Measurements from ENCODE around the gene AHNAK.

Gene AHNAK

DNA sequence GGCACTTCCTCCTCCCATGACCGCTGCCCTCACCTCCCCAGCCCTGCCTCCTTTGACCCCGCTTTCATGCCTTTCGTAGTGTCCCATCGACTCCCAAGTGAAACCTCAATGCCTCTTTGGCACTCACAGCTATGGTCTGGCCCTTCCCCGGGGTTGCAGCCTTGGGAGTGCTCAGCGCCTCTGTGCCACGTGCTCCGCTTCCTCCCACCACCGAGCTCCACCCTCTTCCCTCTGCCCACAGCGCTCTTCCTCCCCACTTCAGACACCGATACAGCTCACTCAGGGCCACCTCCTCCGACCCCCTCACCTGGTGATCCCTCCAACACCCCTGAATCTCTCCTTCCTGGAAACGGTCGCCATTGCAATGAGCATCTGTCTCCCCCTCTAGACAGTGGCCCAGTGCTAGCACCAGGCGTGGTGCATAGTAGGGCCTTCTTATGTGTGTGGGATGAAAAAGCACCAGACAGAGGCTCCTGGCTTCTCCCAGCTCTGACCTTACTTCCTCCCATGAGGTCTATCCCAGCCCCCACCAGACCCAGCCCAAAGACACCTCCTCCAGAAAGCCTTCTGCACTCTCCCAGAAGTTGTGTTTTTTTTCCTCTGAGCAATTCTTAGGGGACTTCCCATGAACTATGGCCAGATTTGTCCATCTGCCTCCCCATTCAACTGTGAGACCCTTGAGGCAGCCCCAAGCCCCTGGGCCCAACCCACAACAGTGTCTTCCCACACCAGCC, 144.2 kb downstream of the AHNAK start:
- DNase-seq = peak; percentile 59

DNA sequence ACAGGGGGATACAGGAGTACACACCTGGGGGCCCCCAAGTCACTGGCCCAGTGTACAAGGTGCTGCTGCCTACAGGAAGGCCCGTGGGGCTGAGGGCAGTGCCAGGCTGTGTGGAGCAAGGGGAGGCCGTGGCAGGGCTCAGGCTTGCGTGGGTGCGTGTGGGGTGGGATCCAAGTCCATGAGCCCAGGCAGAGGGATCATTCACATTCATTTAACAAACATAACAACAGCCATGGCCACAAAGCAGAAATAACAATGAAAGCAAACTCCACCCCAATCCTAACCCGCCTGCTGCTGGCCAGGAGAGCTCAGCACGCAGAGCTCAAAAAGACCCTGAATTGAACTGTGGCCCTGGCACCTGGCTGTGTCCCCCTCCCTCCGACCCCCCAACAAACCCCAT, 144.8 kb downstream of the AHNAK start:
- DNase-seq = no peak

GRCh38 chr11:62401356-62401755, 145.2 kb downstream of the AHNAK start:
- DNase-seq = no peak

DNA sequence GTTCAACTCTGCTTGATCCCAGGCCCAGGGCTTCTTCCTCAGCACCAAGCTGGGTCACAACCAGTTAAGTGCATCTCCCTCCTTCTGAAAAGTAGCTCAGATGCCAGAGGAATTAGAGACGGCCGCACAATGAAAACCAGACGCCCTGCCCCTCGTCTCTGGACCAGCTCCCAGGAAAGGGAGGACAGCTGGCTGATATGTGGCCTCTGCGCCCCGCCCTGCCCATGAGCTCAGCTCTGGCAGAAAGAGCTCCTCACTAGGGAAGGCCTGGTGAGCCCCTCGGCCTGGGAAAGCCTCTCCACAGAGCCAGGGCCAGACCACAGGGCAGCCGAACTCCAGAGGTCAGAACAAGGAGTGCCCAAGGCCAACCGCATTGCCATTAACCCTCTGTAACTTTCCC, 145.8 kb downstream of the AHNAK start:
- no peak for DNase-seq

GRCh38 chr11:62400281-62400680, 146.3 kb downstream of the AHNAK start:
- no peak for DNase-seq

DNA sequence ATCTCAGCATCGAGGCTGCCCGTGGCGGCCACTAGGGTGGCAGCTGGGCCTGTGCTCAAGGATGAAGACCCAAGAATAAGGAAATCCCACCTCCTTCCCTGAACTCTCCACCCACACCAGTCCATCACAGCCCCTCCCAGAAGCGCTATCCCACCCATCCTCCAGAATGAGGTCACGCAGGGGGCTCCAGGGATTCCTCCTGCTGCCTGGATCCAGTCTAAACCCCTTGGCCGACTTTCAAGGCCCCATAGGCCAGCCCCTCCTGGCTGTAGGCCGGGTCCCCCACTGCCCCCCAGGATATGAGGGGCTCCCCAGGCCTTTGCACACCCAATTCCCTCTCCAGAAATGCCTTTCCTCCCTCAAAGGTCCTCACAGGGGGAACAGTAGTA, 146.7 kb downstream of the AHNAK start:
- no peak for DNase-seq

GRCh38 chr11:62399172-62399877, 147.3 kb downstream of the AHNAK start:
- DNase-seq = no peak

DNA sequence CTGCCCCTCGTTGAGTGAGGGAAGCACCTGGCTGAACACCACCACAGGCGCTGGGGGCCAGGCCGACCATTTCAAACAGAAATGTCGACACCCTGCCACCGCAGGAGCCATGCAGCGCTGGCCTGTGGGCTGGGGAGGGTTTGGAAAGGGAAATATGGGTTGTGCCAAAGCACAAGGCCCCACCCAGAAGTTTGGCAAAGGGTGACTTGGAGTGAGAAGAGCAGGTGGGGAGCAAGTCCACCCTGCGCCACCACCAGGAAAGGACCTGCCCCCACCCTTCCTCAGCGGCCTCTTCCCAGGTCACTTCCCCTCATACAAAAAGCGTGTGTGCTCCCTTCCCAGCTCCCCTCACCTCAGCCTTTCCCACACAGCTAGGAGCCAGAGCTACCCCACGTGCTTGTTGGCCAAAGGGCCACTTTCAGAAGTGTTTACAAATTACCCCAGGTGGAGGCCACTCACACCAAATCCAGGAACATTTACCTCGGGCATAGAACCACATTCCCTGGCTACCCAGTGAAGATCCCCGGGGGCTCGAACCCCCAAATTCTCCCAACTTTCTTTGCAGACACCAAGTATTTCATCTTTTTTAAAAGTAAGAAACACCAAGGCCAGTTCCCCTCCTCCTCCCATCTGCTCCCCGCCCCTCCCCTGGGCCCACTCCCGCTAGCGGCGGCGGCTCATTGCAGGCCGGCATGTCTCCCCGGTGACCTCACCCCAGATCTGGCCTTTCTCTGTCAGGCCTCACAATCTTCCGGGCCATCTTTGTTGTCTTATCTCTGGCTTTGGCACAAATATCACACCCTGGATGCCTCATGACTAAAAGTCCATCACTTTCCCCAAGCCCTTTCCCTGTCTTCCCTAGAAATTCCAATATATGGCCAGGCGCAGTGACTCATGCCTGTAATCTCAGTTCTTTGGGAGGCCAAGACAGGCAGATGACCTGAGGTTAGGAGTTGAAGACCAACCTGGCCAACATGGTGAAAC, 148.3 kb downstream of the AHNAK start:
- DNase-seq = no peak

DNA sequence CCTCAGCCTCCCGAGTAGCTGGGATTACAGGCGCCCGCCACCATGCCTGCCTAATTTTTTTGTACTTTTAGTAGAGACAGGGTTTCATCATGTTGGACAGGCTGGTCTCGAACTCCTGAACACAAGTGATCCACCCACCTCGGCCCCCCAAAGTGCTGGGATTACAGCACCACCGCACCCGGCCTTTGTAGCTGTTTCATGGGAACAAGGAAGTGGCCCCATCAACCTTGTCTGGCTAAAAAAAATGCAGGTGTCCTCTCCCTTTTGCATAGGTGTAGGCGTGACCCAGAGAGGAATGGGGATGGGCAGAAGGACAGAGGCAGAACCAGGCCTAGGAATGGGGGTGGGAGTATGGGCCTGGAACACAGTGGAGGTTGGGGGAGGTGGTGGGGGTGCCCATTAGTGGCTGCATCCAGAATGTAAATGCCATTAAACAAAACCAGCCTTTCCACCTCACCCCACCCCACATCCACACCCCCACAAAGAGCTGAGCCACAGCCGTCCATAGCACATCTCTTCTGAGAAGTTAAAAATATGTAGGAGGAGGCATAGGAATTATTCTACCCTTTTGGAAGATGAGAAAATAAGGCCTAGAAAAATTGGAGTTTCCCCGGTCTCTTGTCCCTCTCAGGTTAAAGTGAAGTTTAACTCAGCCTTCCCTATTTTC, 150.6 kb downstream of the AHNAK start:
- no peak for DNase-seq

- peak; percentile 82 for DNase-seq
These were observed 151.6 kb downstream of the AHNAK start for GRCh38 chr11:62394825-62395538.

DNA sequence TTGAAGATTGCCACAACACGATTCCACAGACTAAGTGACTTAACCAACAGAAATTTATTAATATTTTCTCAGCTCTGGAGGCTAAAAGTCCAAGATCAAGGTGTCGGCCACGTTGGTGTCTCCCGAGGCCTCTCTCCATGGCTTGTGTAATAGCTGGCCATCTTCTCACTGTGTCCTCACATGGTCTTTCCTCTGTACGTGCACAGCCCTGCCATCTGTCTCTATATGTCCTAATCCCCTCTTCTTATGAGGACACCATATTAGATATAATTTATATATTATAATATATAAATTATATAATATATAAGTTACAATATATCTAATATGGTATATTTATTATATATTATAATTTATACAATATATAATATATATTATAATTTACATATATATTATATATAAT, 152.9 kb downstream of the AHNAK start:
- DNase-seq = no peak

GRCh38 chr11:62393061-62393611, 153.5 kb downstream of the AHNAK start:
- DNase-seq = peak; percentile 45

DNA sequence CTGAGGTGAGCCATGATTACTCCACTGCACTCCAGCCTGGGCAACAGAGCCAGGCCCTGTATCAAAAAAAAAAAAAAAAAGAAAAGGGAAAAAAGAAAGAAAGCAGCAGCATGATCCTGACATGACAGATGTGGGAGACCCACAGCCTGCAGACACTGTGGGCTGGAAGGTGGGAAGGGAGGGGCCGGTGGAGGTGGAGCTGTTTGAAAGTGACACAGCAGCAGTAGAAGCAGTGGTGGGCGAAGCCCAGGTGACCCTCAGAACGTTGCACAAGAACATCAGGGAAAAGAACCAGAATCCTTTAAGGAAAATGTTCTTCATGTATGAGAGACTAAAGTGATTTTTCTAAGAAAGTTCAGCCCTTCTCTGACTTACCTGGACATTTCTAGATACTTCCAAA, 154.1 kb downstream of the AHNAK start:
- DNase-seq = no peak

DNA sequence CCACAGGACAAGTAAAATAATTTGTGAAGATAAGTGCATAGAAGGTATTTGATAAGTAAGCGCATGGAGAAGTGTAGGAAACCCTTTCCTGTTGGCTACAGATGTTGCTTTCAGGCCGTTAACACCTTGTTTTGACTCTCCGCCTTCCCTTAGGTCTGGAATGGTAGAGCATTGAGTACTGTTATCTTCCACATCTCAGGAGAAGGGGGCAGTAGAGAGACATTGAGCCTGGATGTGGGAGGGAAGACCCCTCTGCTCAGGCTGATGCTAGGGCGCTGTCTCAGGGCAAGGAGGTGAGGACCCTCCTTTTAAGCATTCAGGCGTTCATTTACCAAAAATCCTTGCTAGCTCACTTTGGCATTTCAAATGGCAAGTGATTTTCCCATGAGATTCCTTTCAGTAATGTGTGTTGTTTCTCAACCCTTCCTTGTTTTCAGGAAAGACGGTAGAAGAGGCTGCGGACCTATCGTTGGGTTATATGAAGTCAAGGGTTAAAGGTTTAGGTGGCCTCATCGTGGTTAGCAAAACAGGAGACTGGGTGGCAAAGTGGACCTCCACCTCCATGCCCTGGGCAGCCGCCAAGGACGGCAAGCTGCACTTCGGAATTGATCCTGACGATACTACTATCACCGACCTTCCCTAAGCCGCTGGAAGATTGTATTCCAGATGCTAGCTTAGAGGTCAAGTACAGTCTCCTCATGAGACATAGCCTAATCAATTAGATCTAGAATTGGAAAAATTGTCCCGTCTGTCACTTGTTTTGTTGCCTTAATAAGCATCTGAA, 154.8 kb downstream of the AHNAK start:
- DNase-seq = no peak

GRCh38 chr11:62390722-62391121, 155.9 kb downstream of the AHNAK start:
- no peak for DNase-seq

- no peak for DNase-seq
These were observed 156.4 kb downstream of the AHNAK start for GRCh38 chr11:62390237-62390636.

DNA sequence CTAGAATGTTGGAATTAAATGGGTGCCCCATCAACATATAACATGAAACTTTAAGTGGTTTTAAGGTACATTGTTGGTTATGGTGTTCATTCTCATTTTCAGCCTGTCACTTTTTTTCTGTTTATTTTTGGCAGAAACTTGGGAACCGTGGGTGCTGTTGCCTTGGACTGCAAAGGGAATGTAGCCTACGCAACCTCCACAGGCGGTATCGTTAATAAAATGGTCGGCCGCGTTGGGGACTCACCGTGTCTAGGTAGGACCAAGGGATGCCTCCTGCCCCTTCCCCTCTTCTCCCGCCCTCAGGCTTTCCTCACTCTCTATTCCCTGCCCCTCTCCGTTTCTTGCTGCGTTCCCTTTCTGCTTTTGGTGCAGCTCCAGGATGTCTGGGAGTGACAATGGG, 157.6 kb downstream of the AHNAK start:
- no peak for DNase-seq

- DNase-seq = no peak
These were observed 159.2 kb downstream of the AHNAK start for GRCh38 chr11:62387381-62387780.

- peak; percentile 43 for DNase-seq
These were observed 160.5 kb downstream of the AHNAK start for GRCh38 chr11:62386083-62386482.

DNA sequence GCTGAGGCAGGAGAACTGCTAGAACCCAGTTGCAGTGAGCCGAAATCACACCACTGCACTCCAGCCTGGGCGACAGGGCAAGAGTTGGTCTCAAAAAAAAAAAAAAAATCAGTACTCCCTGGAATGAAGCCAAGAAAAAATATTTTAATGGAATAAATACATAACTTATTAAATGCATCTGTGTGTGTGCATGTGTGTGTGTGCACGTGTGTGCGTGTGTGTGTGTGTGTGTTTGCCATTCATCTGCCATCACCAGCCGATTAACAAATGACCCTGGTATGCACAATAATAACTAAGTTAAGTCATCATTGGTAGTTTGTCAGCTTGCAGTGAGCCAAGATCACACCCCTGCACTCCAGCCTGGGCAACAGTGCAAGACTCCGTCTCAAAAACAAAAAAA, 162.8 kb downstream of the AHNAK start:
- no peak for DNase-seq
